WTC11 (cell line): ENCODE data around the gene CINP.

Experiments
- CREB1 ChIP-seq: sonication (generic); formaldehyde crosslinking; IDR thresholded peaks from 2 replicates; pipeline ENCODE4 v1.8.0; 2023; ENCODE audit warnings: mild to moderate bottlenecking, missing genetic modification reagents
- NR2C2 ChIP-seq: sonication (generic); formaldehyde crosslinking; IDR thresholded peaks from 2 replicates; pipeline ENCODE4 v1.8.0; 2022; ENCODE audit warnings: mild to moderate bottlenecking, missing genetic modification reagents
- SP1 ChIP-seq: sonication (generic); formaldehyde crosslinking; conservative IDR thresholded peaks from 2 replicates; pipeline ENCODE4 v1.8.1; 2022; ENCODE audit warnings: missing genetic modification reagents
- TEAD4 ChIP-seq: sonication (generic); formaldehyde crosslinking; IDR thresholded peaks from 2 replicates; pipeline ENCODE4 v1.8.0; 2022; ENCODE audit warnings: mild to moderate bottlenecking, missing genetic modification reagents
- TF ChIP-seq, protein P1 (sequence below): sonication (generic); formaldehyde crosslinking; IDR thresholded peaks from 2 replicates; pipeline ENCODE4 v1.8.1; 2022; ENCODE audit warnings: missing genetic modification reagents, borderline replicate concordance
- TF ChIP-seq, protein P2 (sequence below): sonication (generic); formaldehyde crosslinking; IDR thresholded peaks from 2 replicates; pipeline ENCODE4 v1.8.1; 2023; ENCODE audit warnings: mild to moderate bottlenecking, missing genetic modification reagents, moderate library complexity
- TF ChIP-seq, protein P3 (sequence below): sonication (generic); formaldehyde crosslinking; IDR thresholded peaks from 2 replicates; pipeline ENCODE4 v1.8.1; 2023; ENCODE audit warnings: mild to moderate bottlenecking, missing genetic modification reagents
- TF ChIP-seq, protein P4 (sequence below): fragments of 200-600 bp; IDR thresholded peaks from 2 replicates; pipeline ENCODE4 v1.8.0; 2022; ENCODE audit warnings: antibody characterized with exemption
- TF ChIP-seq, protein P5 (sequence below): sonication (generic); formaldehyde crosslinking; conservative IDR thresholded peaks from 2 replicates; pipeline ENCODE4 v1.8.1; 2022; ENCODE audit warnings: mild to moderate bottlenecking, missing genetic modification reagents

DNA sequence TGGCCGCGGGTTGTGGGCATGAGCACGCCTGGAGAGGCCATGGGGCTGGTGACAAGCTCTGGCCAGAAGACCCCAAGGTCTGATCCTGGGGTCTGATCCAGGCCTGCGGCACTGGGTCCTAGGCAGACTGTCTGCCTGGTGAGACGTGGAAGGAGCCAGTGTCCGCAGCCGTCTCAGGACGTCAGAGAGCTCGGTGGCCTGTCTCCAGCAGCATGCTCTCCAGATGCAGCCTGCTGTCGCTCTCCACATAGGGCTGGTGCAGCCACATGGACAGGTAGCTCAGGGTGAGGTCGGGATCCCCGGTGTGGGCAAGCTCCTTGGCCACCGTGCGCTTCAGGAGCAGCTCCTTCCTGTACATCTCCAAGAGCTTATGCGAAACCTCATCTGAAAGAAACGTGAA lies 14.3 kb downstream of the CINP start:
- TF ChIP-seq, protein P1, sequence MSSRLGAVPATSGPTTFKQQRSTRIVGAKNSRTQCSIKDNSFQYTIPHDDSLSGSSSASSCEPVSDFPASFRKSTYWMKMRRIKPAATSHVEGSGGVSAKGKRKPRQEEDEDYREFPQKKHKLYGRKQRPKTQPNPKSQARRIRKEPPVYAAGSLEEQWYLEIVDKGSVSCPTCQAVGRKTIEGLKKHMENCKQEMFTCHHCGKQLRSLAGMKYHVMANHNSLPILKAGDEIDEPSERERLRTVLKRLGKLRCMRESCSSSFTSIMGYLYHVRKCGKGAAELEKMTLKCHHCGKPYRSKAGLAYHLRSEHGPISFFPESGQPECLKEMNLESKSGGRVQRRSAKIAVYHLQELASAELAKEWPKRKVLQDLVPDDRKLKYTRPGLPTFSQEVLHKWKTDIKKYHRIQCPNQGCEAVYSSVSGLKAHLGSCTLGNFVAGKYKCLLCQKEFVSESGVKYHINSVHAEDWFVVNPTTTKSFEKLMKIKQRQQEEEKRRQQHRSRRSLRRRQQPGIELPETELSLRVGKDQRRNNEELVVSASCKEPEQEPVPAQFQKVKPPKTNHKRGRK, result no peak
- no peak for TF ChIP-seq NR2C2
- TF ChIP-seq CREB1 (CRISPR knock-in tag), result no peak
- TF ChIP-seq, protein P2, sequence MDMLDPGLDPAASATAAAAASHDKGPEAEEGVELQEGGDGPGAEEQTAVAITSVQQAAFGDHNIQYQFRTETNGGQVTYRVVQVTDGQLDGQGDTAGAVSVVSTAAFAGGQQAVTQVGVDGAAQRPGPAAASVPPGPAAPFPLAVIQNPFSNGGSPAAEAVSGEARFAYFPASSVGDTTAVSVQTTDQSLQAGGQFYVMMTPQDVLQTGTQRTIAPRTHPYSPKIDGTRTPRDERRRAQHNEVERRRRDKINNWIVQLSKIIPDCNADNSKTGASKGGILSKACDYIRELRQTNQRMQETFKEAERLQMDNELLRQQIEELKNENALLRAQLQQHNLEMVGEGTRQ (CRISPR knock-in tag), result no peak
- TF ChIP-seq, protein P3, sequence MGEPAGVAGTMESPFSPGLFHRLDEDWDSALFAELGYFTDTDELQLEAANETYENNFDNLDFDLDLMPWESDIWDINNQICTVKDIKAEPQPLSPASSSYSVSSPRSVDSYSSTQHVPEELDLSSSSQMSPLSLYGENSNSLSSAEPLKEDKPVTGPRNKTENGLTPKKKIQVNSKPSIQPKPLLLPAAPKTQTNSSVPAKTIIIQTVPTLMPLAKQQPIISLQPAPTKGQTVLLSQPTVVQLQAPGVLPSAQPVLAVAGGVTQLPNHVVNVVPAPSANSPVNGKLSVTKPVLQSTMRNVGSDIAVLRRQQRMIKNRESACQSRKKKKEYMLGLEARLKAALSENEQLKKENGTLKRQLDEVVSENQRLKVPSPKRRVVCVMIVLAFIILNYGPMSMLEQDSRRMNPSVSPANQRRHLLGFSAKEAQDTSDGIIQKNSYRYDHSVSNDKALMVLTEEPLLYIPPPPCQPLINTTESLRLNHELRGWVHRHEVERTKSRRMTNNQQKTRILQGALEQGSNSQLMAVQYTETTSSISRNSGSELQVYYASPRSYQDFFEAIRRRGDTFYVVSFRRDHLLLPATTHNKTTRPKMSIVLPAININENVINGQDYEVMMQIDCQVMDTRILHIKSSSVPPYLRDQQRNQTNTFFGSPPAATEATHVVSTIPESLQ (CRISPR knock-in tag), result no peak
- TF ChIP-seq, protein P4, sequence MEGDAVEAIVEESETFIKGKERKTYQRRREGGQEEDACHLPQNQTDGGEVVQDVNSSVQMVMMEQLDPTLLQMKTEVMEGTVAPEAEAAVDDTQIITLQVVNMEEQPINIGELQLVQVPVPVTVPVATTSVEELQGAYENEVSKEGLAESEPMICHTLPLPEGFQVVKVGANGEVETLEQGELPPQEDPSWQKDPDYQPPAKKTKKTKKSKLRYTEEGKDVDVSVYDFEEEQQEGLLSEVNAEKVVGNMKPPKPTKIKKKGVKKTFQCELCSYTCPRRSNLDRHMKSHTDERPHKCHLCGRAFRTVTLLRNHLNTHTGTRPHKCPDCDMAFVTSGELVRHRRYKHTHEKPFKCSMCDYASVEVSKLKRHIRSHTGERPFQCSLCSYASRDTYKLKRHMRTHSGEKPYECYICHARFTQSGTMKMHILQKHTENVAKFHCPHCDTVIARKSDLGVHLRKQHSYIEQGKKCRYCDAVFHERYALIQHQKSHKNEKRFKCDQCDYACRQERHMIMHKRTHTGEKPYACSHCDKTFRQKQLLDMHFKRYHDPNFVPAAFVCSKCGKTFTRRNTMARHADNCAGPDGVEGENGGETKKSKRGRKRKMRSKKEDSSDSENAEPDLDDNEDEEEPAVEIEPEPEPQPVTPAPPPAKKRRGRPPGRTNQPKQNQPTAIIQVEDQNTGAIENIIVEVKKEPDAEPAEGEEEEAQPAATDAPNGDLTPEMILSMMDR, result no peak
- no peak for TF ChIP-seq TEAD4
- TF ChIP-seq SP1, result no peak
- TF ChIP-seq, protein P5, sequence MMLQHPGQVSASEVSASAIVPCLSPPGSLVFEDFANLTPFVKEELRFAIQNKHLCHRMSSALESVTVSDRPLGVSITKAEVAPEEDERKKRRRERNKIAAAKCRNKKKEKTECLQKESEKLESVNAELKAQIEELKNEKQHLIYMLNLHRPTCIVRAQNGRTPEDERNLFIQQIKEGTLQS (CRISPR knock-in tag), result no peak
